ENCODE data around the gene USP54.

The USP54 gene

DNA sequence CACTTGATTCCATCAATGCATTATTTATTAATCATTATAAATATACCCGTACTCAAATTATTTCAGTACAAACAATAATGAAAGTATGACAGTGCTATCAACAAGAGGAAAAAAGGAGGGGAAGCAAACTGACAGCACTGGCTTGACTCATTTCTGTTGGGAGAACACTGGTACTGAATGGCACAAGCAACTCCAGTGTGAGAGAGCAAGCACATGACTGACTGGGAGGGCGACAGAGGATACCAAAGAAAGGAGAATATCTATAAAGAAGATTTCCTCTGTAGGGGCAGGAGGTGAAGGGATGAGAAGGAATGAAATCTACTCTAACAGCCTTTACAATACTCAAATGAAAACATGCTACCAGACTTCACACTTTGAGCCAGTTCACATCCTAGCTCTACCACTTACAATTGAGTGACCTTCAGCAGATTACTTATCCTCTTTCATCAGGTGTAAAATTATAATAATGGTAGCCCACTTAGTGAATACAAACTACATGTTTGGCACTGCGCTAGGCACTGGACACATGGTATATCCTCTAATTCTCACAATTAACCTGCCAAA is 1.5 kb downstream of the USP54 start:
- Histone ChIP-seq H3K4me3 (ENCODE audit: low read length, poor library complexity, severe bottlenecking) (no peak overlapping the region), H3K9ac (ENCODE audit: low read depth, low read length, poor library complexity, severe bottlenecking) (peak overlapping the region; percentile 10), H3K4me1 (ENCODE audit: insufficient read depth, low read length, poor library complexity, severe bottlenecking) (peaks cover 53% of the 10 kb centered on the region), H3F3A (ENCODE audit: low read depth) (peaks cover 11% of the 10 kb centered on the region; the same call in 1 of the 2 replicates), H4K20me1 (ENCODE audit: insufficient read depth, low read length, poor library complexity, severe bottlenecking) (no peaks in the 10 kb centered on the region), H3K9me2 (replicated peaks; ENCODE audit: low read depth, low read length) (no peaks in the 10 kb centered on the region), H3K9me3 (ENCODE audit: insufficient read depth, low read depth, low read length) (no peaks in the 10 kb centered on the region), H3K79me2 (ENCODE audit: insufficient read depth, low read length) (no peaks in the 10 kb centered on the region), H3K36me3 (ENCODE audit: insufficient read depth, low read length) (no peaks in the 10 kb centered on the region), H3K27me3 (ENCODE audit: insufficient read depth, low read length, poor library complexity, severe bottlenecking) (no peaks in the 10 kb centered on the region), H3K4me2 (ENCODE audit: low read depth, low read length, poor library complexity, severe bottlenecking) (peak overlapping the region; percentile 22), H2AFZ (ENCODE audit: low read length) (no peak overlapping the region)
- TF ChIP-seq, protein P1, sequence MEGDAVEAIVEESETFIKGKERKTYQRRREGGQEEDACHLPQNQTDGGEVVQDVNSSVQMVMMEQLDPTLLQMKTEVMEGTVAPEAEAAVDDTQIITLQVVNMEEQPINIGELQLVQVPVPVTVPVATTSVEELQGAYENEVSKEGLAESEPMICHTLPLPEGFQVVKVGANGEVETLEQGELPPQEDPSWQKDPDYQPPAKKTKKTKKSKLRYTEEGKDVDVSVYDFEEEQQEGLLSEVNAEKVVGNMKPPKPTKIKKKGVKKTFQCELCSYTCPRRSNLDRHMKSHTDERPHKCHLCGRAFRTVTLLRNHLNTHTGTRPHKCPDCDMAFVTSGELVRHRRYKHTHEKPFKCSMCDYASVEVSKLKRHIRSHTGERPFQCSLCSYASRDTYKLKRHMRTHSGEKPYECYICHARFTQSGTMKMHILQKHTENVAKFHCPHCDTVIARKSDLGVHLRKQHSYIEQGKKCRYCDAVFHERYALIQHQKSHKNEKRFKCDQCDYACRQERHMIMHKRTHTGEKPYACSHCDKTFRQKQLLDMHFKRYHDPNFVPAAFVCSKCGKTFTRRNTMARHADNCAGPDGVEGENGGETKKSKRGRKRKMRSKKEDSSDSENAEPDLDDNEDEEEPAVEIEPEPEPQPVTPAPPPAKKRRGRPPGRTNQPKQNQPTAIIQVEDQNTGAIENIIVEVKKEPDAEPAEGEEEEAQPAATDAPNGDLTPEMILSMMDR (conservative IDR thresholded peaks at IDR 0.05; ENCODE audit: low read length) = no peak
- TF ChIP-seq EZH2phosphoT487 (IDR thresholded peaks at IDR 0.05; ENCODE audit: borderline replicate concordance) = no peak

DNA sequence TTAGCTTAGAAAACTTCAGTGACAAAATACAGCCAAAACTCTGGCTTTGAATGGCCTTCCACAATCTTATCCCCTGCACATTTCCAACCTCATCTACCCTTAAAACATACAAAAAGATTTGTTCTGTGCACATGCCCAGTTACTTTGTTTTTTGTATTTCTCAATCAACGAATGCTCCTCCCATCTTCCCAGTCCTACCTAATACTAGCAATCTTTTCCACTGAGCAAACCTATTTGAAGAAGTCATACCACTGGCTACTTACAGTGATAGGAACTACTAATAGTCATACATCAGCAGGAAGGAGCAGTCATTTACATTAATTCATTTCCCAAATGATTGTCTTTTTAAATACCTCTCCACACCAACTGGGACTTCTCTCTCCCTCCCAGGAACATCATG is 2.5 kb downstream of the USP54 start:
- Histone ChIP-seq H3K27me3 (ENCODE audit: insufficient read depth, low read length, poor library complexity, severe bottlenecking) (no peaks in the 10 kb centered on the region), H3K9ac (ENCODE audit: low read depth, low read length, poor library complexity, severe bottlenecking) (no peak overlapping the region), H3K4me1 (ENCODE audit: insufficient read depth, low read length, poor library complexity, severe bottlenecking) (peaks cover 57% of the 10 kb centered on the region), H3F3A (ENCODE audit: low read depth) (peaks cover 11% of the 10 kb centered on the region; the same call in 1 of the 2 replicates), H3K36me3 (ENCODE audit: insufficient read depth, low read length) (no peaks in the 10 kb centered on the region), H3K9me3 (ENCODE audit: insufficient read depth, low read depth, low read length) (no peaks in the 10 kb centered on the region), H3K79me2 (ENCODE audit: insufficient read depth, low read length) (no peaks in the 10 kb centered on the region), H4K20me1 (ENCODE audit: insufficient read depth, low read length, poor library complexity, severe bottlenecking) (no peaks in the 10 kb centered on the region), H3K4me3 (ENCODE audit: low read length, poor library complexity, severe bottlenecking) (no peak overlapping the region), H3K4me2 (ENCODE audit: low read depth, low read length, poor library complexity, severe bottlenecking) (no peak overlapping the region), H3K9me2 (replicated peaks; ENCODE audit: low read depth, low read length) (no peaks in the 10 kb centered on the region), H2AFZ (ENCODE audit: low read length) (no peak overlapping the region)
- TF ChIP-seq, protein P1 (conservative IDR thresholded peaks at IDR 0.05; ENCODE audit: low read length) = no peak
- TF ChIP-seq EZH2phosphoT487 (IDR thresholded peaks at IDR 0.05; ENCODE audit: borderline replicate concordance) = no peak

DNA sequence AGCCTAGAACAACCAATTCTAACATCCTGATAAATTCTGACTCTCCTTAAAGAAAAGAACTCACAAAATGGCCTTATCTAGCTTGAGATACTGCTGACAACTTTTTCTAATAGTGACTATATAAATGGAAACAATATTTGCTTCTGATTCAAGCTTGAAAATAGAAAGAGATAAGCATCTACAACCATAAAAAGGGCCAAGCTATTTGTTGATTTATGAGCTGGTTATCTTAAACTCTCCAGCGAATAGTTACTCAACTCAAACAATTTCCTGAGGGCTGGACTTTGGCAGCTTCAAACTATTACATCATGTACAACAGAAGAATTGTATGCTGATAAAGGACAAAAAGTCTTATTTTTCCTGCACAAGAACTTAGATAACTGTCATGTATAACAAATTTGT is 4.6 kb downstream of the USP54 start:
- TF ChIP-seq EZH2phosphoT487 (IDR thresholded peaks at IDR 0.05; ENCODE audit: borderline replicate concordance) = no peak
- TF ChIP-seq, protein P1 (conservative IDR thresholded peaks at IDR 0.05; ENCODE audit: low read length) = no peak

More for the DNA sequence above, 4.6 kb downstream of the USP54 start:
- Histone ChIP-seq H3K79me2 (ENCODE audit: insufficient read depth, low read length) (no peaks in the 10 kb centered on the region), H3K4me2 (ENCODE audit: low read depth, low read length, poor library complexity, severe bottlenecking) (peak overlapping the region; percentile 66), H3K27me3 (ENCODE audit: insufficient read depth, low read length, poor library complexity, severe bottlenecking) (no peaks in the 10 kb centered on the region), H3F3A (ENCODE audit: low read depth) (peaks cover 11% of the 10 kb centered on the region; the same call in 1 of the 2 replicates), H3K9ac (ENCODE audit: low read depth, low read length, poor library complexity, severe bottlenecking) (peak overlapping the region; percentile 23), H3K9me2 (replicated peaks; ENCODE audit: low read depth, low read length) (no peaks in the 10 kb centered on the region), H3K9me3 (ENCODE audit: insufficient read depth, low read depth, low read length) (no peaks in the 10 kb centered on the region), H4K20me1 (ENCODE audit: insufficient read depth, low read length, poor library complexity, severe bottlenecking) (no peaks in the 10 kb centered on the region), H3K4me1 (ENCODE audit: insufficient read depth, low read length, poor library complexity, severe bottlenecking) (peaks cover 45% of the 10 kb centered on the region), H3K36me3 (ENCODE audit: insufficient read depth, low read length) (no peaks in the 10 kb centered on the region), H2AFZ (ENCODE audit: low read length) (peak overlapping the region; percentile 47), H3K4me3 (ENCODE audit: low read length, poor library complexity, severe bottlenecking) (peak overlapping the region; percentile 48)
